ENCODE data around the gene OSR1.
"Not testable (repeated sequence)": the region's sequence is repeated elsewhere in the genome, so short reads cannot be mapped to it uniquely, and the experiment has no call there.

OSR1 gene

GRCh38 chr2:19358242-19359020 lies at the start of gene OSR1:
TSS of gene OSR1 (minus strand) at chr2:19358623. CDS start at chr2:19353805, 4,818 bp downstream.
- DNase-seq (ENCODE audit: low read depth), result no peak

GRCh38 chr2:19403785-19404184 lies 45.4 kb upstream of the OSR1 start:
- DNase-seq (ENCODE audit: low read depth), result no peak

GRCh38 chr2:19392191-19392590 lies 33.8 kb upstream of the OSR1 start:
- DNase-seq (ENCODE audit: low read depth), result no peak

- not testable (repeated sequence) for DNase-seq (ENCODE audit: low read depth)
These were observed 31.0 kb upstream of the OSR1 start for GRCh38 chr2:19389469-19389868.

GRCh38 chr2:19380532-19380931 lies 22.1 kb upstream of the OSR1 start:
- DNase-seq (ENCODE audit: low read depth), result no peak

- no peak for DNase-seq (ENCODE audit: low read depth)
These were observed 20.5 kb upstream of the OSR1 start for GRCh38 chr2:19378939-19379338.

DNA sequence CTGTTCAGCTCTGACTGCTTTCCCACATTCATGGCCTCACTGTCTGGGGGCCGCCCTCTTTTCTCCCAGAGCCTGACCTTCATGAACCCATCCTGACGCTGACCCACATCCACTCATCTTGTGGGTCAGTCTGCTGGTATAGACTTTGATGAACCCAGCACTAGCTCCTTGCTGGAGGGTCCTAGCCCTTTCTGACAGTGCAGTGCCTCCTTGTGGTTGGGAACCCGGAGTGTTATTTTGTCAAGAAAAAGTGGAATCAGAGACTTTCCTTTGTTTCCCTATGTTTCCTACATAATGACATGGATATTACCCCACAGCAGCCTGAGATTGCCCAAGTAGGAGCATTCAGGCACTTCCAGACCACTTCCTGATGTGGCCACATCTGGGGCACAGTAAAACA lies 19.3 kb upstream of the OSR1 start:
- no peak for DNase-seq (ENCODE audit: low read depth)

- no peak for DNase-seq (ENCODE audit: low read depth)
These were observed 14.9 kb upstream of the OSR1 start for GRCh38 chr2:19373352-19373751.

- no peak for DNase-seq (ENCODE audit: low read depth)
These were observed 13.7 kb upstream of the OSR1 start for GRCh38 chr2:19371996-19372582.

GRCh38 chr2:19369341-19369955 lies 11.0 kb upstream of the OSR1 start:
- DNase-seq (ENCODE audit: low read depth), result no peak

DNA sequence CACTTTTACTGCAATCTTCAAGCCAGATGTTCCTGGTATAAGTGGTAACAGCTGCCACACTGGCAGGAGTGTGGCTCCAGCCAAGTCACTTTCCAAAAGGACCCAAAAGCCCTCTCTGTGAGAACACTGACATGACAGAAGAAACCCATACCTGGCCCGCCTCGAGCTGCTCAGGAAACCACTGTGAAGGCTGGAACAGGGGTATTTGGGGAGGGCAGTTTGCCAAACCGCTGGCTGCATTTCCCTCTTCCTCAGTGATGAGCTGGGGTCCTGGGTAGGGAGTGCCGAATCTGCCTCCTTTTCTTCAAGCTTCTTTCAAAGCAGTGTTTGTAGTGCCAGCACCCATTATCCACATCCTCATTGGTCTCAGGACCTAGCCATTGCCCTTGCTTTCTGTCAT lies 10.3 kb upstream of the OSR1 start:
- no peak for DNase-seq (ENCODE audit: low read depth)

GRCh38 chr2:19367326-19367725 lies 8.9 kb upstream of the OSR1 start:
- no peak for DNase-seq (ENCODE audit: low read depth)

GRCh38 chr2:19365126-19365525 lies 6.7 kb upstream of the OSR1 start:
- no peak for DNase-seq (ENCODE audit: low read depth)

GRCh38 chr2:19364014-19364413 lies 5.6 kb upstream of the OSR1 start:
- no peak for DNase-seq (ENCODE audit: low read depth)

DNA sequence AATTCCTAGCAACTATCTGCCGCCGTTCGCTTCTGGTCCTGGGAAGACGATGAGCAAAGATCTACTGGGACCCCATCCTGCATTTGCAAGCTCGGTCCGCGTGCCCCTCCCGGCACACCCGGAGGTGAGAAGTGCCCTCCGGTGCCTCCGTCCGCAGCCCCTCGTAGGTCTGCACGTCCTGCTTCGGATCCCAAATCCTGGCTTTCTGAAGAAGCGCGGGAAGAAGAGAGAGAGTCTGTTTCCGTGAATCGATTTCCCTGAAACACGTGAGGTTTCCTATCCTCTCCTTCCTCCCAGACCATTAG lies 5.0 kb upstream of the OSR1 start:
- no peak for DNase-seq (ENCODE audit: low read depth)

- DNase-seq (ENCODE audit: low read depth), result no peak
These were observed 4.5 kb upstream of the OSR1 start for GRCh38 chr2:19362755-19363473.

GRCh38 chr2:19362094-19362754 lies 3.8 kb upstream of the OSR1 start:
- no peak for DNase-seq (ENCODE audit: low read depth)

DNA sequence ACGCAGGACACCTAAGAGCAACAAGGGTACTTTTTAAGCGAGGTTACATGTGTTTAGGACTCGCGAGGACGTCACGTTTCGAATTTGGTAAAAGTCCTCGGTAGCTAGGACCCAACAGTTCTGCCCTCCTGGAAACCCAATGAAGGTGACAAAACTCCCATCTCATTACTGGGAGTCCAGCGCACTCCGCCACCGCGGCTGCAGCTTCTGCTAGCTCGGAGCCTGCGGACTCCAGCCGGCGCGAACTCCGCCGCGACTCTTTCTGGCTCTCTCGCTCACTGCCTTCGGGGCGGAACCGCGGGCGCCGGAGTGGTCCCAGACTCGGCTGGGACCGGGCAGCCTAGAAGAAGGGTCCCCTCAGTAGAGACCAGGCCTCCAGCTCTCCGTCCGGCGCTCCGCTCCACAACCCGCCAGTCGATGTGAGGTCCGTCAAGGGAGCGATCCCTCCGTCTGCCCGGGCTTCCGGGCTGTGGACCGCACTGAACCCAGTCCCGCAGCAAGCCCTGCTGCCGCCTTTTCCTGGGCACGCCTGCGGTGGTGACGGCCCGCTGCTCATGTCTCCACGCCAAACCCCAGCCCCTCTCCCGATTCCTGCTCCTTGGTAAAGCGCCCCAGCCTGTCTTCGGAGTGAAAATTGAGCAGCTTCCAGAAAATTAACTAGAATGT lies 3.0 kb upstream of the OSR1 start:
- DNase-seq (ENCODE audit: low read depth), result no peak

- DNase-seq (ENCODE audit: low read depth), result no peak
These were observed 2.5 kb upstream of the OSR1 start for GRCh38 chr2:19360966-19361321.

DNA sequence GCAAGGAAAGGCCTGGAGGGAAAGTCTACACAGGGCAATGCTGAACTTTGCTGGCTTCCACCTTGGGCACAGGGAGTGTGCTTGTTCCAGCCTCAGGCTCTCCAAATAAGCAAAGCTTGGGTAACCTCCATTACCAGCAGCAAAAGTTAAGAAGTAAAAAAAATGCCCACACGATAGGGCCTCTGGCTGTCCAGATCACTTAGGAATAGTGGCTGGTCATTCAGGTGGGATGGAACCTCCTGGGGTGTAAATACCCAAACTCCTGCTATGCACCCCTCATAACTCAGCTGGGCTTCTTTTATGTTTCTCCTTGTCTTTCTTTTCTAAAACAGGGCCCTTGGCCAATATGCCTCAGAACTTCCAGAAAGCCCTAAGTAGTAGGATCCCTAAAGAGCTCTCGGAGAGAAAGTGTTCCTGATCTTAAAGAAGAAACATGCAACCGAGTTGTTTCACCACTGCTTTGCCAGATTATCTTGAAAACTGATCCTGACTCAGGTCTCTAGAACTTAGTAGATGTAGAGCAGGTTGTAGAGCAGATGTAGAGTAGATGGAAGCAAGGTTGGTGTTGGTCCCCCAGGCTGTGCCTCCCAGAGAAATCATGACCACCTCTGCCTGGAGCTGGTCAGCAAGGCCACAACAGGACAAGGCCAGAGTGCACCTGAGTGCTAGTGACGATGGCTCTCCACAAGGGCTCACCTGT lies 2.0 kb upstream of the OSR1 start:
- DNase-seq (ENCODE audit: low read depth), result no peak

DNA sequence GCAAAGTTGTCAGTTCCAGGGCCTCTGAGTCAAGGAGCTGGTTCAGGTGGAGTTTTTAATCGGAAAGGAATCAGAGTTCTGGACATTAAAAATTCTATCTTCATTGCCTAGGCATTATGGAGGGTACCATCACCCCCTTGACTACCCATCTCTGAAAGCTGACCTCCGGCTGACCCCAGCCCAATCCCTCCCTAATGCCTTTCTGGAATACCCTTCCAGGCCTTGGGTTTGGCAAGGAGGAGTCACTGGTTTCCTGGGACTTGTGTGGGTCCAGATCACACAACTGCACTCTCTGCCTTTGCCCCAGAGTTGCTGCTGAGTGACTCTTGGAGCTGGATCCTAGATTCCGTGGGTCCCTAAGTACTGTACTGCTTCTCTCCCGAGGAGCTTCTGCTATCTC lies 1.0 kb upstream of the OSR1 start:
- no peak for DNase-seq (ENCODE audit: low read depth)

GRCh38 chr2:19359021-19359357 lies 566 bp upstream of the OSR1 start:
- DNase-seq (ENCODE audit: low read depth), result no peak
